Ishikawa (cell line): ENCODE results near the gene MRE11.

ENCODE experiments used
- CEBPB ChIP-seq: IDR thresholded peaks from 2 replicates; pipeline ENCODE4 v1.6.1; 2012
- CREB1 ChIP-seq: IDR thresholded peaks from 2 replicates; pipeline ENCODE4 v1.6.1; 2012; ENCODE audit warnings: low read depth
- EGR1 ChIP-seq: IDR thresholded peaks from 2 replicates; pipeline ENCODE4 v1.6.1; 2012
- EP300 ChIP-seq: IDR thresholded peaks from 2 replicates; pipeline ENCODE4 v1.6.1; 2012; ENCODE audit warnings: borderline replicate concordance
- RAD21 ChIP-seq: IDR thresholded peaks from 2 replicates; pipeline ENCODE4 v1.6.1; 2012; ENCODE audit warnings: low read depth
- TAF1 ChIP-seq: IDR thresholded peaks from 2 replicates; pipeline ENCODE4 v1.6.1; 2012; ENCODE audit warnings: low read depth, mild to moderate bottlenecking
- TCF12 ChIP-seq: IDR thresholded peaks from 2 replicates; pipeline ENCODE4 v1.6.1; 2012; ENCODE audit warnings: low read depth
- TEAD4 ChIP-seq: IDR thresholded peaks from 2 replicates; pipeline ENCODE4 v1.6.1; 2012
- YY1 ChIP-seq: IDR thresholded peaks from 2 replicates; pipeline ENCODE4 v1.6.1; 2012; ENCODE audit warnings: low read depth
- ZBTB7A ChIP-seq: IDR thresholded peaks from 2 replicates; pipeline ENCODE4 v1.6.1; 2012; ENCODE audit warnings: low read depth
- TF ChIP-seq, protein P1 (sequence below): IDR thresholded peaks from 2 replicates; pipeline ENCODE4 v1.6.1; 2012; ENCODE audit warnings: low read depth, mild to moderate bottlenecking
- TF ChIP-seq, protein P2 (sequence below): IDR thresholded peaks from 2 replicates; pipeline ENCODE4 v1.6.1; 2012
- TF ChIP-seq, protein P3 (sequence below): IDR thresholded peaks from 2 replicates; pipeline ENCODE4 v1.6.1; 2012

- no peak for TF ChIP-seq TEAD4
- TF ChIP-seq, protein P1, sequence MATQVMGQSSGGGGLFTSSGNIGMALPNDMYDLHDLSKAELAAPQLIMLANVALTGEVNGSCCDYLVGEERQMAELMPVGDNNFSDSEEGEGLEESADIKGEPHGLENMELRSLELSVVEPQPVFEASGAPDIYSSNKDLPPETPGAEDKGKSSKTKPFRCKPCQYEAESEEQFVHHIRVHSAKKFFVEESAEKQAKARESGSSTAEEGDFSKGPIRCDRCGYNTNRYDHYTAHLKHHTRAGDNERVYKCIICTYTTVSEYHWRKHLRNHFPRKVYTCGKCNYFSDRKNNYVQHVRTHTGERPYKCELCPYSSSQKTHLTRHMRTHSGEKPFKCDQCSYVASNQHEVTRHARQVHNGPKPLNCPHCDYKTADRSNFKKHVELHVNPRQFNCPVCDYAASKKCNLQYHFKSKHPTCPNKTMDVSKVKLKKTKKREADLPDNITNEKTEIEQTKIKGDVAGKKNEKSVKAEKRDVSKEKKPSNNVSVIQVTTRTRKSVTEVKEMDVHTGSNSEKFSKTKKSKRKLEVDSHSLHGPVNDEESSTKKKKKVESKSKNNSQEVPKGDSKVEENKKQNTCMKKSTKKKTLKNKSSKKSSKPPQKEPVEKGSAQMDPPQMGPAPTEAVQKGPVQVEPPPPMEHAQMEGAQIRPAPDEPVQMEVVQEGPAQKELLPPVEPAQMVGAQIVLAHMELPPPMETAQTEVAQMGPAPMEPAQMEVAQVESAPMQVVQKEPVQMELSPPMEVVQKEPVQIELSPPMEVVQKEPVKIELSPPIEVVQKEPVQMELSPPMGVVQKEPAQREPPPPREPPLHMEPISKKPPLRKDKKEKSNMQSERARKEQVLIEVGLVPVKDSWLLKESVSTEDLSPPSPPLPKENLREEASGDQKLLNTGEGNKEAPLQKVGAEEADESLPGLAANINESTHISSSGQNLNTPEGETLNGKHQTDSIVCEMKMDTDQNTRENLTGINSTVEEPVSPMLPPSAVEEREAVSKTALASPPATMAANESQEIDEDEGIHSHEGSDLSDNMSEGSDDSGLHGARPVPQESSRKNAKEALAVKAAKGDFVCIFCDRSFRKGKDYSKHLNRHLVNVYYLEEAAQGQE = no peak
- no peak for TF ChIP-seq EP300
- no peak for TF ChIP-seq YY1
- no peak for TF ChIP-seq CREB1
- no peak for TF ChIP-seq TAF1
- TF ChIP-seq ZBTB7A = no peak
- TF ChIP-seq CEBPB = no peak
- TF ChIP-seq, protein P2, sequence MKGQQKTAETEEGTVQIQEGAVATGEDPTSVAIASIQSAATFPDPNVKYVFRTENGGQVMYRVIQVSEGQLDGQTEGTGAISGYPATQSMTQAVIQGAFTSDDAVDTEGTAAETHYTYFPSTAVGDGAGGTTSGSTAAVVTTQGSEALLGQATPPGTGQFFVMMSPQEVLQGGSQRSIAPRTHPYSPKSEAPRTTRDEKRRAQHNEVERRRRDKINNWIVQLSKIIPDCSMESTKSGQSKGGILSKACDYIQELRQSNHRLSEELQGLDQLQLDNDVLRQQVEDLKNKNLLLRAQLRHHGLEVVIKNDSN = no peak
- TF ChIP-seq TCF12 = no peak
- no peak for TF ChIP-seq EGR1
- TF ChIP-seq, protein P3, sequence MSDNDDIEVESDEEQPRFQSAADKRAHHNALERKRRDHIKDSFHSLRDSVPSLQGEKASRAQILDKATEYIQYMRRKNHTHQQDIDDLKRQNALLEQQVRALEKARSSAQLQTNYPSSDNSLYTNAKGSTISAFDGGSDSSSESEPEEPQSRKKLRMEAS = no peak
- TF ChIP-seq RAD21 = no peak
Measured at GRCh38 chr11:94457118-94458029, 36.3 kb downstream of the MRE11 start.
